Measurements from ENCODE around the gene MDM2.
"Not testable (repeated sequence)": the region's sequence is repeated elsewhere in the genome, so short reads cannot be mapped to it uniquely, and the experiment has no call there.

Gene MDM2

GRCh38 chr12:68786929-68787328 is 21.0 kb upstream of the MDM2 start:
- DNase-seq (ENCODE audit: low spot score), result no peak

GRCh38 chr12:68788554-68789143 is 19.3 kb upstream of the MDM2 start:
- no peak for DNase-seq (ENCODE audit: low spot score)

DNA sequence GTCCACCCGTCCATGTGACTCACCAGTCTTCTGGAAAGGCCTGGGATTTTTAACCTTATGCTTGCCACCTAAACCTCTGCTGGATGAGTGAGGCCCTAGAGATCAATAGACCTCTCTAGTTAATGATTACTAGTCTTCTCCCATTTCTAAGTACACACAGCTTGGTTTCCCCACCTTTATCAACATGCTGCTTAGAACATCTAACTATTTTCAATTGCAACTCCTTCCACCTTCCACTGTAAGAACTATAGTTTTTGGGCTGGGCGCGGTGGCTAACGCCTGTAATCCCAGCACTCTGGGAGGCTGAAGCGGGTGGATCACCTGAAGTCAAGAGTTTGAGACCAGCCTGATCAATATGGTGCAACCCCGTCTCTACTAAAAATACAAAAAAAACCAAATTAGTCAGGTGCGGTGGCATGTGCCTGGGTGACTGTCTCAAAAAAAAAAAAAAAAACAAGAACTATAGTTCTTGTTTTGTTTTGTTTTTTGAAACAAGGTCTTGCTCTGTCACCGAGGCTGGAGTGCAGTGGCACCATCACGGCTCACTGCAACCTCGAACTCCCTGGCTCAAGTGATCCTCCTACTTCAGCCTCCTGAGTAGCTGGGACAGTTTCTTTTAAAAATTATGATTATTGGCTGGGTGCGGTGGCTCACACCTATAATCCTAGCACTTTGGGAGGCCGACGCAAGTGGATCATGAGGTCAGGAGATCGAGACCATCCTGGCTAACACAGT is 18.7 kb upstream of the MDM2 start:
- DNase-seq (ENCODE audit: low spot score), result no peak

DNA sequence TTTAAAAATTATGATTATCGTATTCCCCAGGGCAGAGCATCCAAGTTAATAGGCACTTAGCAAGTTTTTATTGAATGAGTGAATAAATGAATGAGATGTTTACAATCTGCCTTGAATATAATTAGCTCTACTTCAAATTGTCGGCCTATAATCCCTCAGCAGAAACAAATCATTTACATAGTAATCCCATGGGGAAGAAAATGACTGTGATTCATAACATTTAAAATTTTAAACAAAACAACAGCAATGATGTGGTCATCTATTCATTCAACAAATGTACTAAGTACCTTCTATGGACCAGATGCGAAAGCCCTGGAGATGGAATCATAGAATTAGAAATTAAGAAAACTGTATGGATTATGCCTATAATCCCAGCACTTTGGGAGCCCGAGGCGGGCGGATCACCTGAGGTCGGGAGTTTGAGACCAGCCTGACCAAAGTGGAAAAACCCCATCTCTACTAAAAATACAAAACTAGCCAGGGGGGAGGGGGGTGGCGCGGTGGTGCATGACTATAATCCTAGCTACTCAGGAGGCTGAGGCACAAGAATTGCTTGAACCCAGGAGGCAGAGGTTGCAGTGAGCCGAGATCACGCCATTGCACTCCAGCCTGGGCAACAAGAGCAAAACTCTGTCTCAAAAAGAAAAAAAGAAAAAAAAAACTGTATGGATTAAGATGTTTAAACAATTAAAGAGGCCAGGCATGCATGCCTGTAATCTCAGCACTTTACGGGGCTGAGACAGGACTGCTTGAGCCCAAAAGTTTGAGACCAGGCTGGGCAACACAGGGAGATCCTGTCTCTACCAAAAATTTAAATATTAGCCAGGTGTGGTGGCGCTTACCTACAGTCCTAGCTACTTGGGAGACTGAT is 17.7 kb upstream of the MDM2 start:
- no peak for DNase-seq (ENCODE audit: low spot score)

DNA sequence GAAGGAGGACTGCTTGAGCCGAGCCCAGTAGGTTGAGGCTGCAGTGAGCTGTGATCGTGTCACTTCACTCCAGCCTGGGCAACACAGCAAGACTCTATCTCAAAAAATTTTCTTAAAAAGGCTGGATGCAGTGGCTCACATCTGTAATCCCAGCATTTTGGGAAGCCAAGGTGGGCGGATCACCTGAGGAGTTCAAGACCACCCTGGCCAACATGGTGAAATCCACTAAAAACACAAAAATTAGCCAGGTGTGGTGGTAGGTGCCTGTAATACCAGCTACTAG is 17.1 kb upstream of the MDM2 start:
- no peak for DNase-seq (ENCODE audit: low spot score)

DNA sequence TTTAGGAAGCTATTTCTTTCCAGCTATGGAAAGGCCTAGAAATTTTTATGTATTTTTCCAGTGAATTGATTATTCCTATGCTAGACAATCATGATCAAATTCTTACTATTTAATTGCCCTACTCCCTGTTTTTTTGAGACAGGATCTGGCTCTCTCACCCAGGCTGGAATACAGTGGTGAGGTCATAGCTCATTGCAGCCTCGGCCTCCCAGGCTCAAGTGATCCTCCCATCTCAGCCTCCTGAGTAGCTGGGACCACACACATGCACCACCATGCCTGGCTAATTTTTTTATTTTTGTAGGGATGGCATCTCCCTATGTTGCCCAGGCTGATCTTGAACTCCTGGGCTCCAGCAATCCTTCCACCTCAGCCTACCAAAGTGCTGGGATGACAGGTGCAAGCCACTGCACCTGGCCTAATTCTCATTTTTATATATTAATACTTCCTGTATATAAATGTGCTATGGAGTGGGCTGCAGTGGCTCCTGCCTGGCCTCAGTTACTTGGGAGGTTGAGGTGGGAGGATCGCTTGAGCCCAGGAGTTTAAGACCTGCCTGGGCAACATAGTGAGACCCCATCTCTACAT is 16.0 kb upstream of the MDM2 start:
- no peak for DNase-seq (ENCODE audit: low spot score)

GRCh38 chr12:68792952-68793351 is 15.0 kb upstream of the MDM2 start:
- peak; percentile 21 for DNase-seq (ENCODE audit: low spot score)

GRCh38 chr12:68793436-68793835 is 14.5 kb upstream of the MDM2 start:
- DNase-seq (ENCODE audit: low spot score), result no peak

DNA sequence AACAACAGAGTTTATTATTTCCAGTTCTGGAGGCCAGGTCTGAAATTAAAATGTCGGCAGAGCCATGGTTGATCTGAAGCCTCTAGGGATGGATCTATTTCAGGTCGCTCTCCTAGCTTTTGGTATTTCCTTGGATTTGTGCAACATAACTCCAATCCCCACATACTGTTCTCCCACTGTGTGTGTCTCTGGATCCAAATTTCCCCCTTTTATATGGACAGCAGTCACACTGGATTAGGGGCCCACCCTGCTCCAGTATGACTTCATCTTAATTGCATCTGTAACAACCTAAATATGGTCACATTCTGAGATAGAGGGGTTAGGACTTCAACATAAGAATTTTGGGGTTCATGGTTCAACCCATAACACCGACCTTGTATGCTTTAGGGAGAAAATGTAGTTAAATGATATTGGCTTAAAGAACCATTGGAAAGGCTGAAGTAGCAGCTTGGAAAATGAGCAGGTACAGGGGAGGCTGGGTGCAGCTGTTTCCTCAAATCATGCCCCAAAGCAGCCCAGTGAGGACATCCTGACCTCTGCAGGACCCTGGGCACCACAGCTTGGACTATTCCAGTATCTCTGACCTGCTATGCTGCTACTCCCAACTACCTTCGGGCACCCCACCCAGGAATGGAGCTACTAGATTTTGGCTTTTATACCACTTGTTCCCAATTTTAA is 13.9 kb upstream of the MDM2 start:
- DNase-seq (ENCODE audit: low spot score), result no peak

DNA sequence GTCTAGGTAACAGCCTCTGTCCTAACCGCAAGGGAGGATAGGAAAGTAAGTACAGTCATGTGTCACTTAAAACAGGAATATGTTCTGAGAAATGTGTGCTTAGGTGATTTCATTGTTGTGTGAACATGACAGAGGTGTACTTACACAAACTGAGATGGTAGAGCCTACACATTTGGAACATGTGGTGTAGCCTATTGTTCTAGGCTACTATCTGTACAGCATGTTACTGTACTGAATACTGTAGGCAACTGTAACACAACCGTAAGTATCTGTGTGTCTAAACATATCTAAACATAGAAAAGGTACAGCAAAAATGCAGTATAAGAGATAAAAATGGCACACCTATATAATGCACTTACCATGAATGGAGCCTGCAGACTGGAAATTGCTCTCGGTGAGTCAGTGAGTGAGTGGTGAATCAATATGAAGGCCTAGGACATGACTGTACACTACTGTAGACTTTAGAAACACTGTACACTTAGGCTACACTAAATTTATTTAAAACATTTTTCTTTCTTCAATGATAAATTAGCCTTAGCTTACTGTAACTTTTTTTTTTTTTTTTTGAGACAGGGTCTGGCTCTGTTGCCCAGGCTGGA is 13.2 kb upstream of the MDM2 start:
- DNase-seq (ENCODE audit: low spot score), result no peak

GRCh38 chr12:68796399-68796798 is 11.6 kb upstream of the MDM2 start:
- no peak for DNase-seq (ENCODE audit: low spot score)

- DNase-seq (ENCODE audit: low spot score), result no peak
Observed at GRCh38 chr12:68798882-68799234, 9.1 kb upstream of the MDM2 start.

DNA sequence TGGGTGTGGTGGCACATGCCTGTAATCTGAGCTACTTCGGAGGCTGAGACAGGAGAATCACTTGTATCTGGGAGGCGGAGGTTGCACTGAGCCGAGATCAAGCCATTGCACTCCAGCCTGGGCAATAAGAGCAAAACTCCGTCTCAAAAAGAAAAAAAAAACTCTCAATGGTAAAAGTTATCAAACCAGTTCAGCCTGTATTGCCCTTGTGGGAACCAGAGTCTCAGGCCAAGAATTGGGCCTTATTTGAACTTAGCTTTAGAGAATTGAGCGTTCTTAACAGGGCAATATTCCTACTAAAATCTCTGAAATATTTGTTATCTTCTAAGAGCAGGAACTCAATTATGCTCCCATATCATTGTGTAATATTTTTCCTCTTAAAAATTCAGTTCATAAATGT is 7.7 kb upstream of the MDM2 start:
- DNase-seq (ENCODE audit: low spot score), result no peak

- not testable (repeated sequence) for DNase-seq (ENCODE audit: low spot score)
Observed at GRCh38 chr12:68801124-68801523, 6.9 kb upstream of the MDM2 start.

- not testable (repeated sequence) for DNase-seq (ENCODE audit: low spot score)
Observed at GRCh38 chr12:68802372-68802745, 5.6 kb upstream of the MDM2 start.

DNA sequence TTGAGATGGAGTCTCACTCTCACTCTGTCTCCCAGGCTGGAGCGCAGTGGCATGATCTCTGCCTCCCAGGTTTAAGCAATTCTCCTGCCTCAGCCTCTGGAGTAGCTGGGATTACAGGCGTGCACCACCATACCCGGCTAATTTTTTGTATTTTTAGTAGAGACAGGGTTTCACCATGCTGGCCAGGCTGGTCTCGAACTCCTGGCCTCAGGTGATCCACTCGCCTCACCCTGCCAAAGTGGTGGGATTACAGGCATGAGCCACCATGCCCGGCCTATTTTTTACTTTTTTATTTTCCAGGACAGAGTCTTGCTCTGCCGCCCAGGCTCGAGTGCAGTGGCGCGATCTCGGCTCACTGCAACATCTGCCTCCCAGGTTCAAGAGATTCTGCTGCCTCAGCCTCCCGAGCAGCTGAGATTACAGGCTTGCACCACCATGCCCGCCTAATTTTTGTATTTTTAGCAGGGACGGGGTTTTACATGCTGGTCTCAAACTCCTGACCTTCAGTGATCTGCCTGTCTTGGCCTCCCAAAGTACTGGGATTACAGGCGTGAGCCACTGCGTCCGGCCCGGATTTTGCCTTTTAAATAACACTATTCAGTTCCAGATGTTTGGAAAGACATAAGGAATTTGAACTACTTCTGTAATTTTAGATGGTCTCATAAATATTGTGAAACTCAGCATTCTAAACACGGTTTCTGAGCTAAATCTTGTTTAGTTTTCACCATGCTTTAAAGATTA is 4.9 kb upstream of the MDM2 start:
- not testable (repeated sequence) for DNase-seq (ENCODE audit: low spot score)

- DNase-seq (ENCODE audit: low spot score), result no peak
Observed at GRCh38 chr12:68803948-68804656, 3.9 kb upstream of the MDM2 start.

DNA sequence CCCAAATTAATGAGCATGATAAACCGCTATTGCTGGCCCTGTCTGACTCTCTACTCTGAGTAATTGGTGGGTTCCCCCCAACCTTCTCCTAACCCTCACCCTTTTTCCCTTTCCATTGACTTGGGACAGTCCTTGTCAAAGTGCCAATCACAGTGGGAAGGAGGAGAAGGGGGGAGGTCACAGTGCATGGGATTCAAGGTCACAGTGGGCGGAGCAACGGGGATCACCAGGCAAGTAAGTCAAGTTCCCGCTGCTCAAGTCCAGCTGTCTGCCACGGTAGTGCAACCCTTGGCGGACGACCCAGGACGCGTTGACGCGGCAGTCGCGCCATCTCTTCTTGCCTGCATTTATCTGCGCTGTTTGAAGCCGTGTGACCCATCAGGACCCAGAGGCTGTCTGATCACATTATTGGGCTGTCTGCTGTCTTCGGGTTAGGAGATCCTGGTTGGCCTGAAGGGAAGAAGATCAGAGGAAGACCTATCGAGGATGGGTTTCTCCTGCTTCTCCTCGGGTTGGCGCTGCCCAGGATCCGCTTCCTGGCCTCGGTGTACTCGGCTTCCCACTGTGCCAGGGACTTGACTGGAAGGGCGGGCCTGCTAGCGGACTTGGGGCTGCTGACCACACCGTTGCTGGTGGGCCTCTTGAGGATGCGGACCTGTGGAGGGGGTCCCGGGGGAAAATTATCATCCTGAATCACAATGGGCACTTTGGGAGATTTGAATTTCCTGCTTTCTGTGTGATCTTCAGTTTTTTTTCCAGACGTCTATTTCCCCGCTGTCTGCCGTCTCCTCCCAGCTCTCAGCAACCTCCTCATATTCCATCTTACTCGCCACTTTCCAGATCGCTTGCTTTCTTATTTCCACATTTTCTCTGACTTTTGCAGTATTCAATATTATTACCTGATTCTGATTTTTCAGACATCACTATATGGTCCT is 3.1 kb upstream of the MDM2 start:
- no peak for DNase-seq (ENCODE audit: low spot score)

GRCh38 chr12:68805592-68806120 is 2.3 kb upstream of the MDM2 start:
- DNase-seq (ENCODE audit: low spot score), result no peak

All from hematopoietic multipotent progenitor cell treated with erythropoietin and hydrocortisone succinate and interleukin-3 and kit ligand, for 15 days (in vitro differentiated cells).